HG03378 (cell line): Measurements from ENCODE around the gene TRABD.
"Not testable (repeated sequence)": the region's sequence is repeated elsewhere in the genome, so short reads cannot be mapped to it uniquely, and the experiment has no call there.

Source experiments
- ATAC-seq: cut with Tn5 transposase; IDR thresholded peaks from one replicate; pipeline ENCODE4 v1.9.1; 2021; ENCODE audit warnings: mild to moderate bottlenecking, moderate library complexity; ENCODE audit not compliant: unreplicated experiment

Gene TRABD

GRCh38 chr22:50200461-50201190 lies 14.9 kb downstream of the TRABD start, which contains the start of gene SELENOO:
SELENOO (plus strand) TSS chr22:50201011; CDS start chr22:50201037, 26 bp downstream.
- no peak for ATAC-seq

- ATAC-seq: no peak
Measured at GRCh38 chr22:50201191-50202129, 15.7 kb downstream of the TRABD start.

- ATAC-seq: no peak
Measured at GRCh38 chr22:50202130-50202666, 16.5 kb downstream of the TRABD start.

GRCh38 chr22:50203288-50203687 lies 17.6 kb downstream of the TRABD start:
- ATAC-seq: no peak

GRCh38 chr22:50204571-50204970 lies 18.9 kb downstream of the TRABD start:
- no peak for ATAC-seq

GRCh38 chr22:50204998-50205397 lies 19.3 kb downstream of the TRABD start:
- ATAC-seq: not testable (repeated sequence)

- ATAC-seq: no peak
Measured at GRCh38 chr22:50205781-50206569, 20.3 kb downstream of the TRABD start.

GRCh38 chr22:50206599-50206998 lies 20.9 kb downstream of the TRABD start:
- ATAC-seq: no peak

GRCh38 chr22:50207383-50208140 lies 21.8 kb downstream of the TRABD start:
- ATAC-seq: no peak

- no peak for ATAC-seq
Measured at GRCh38 chr22:50208430-50208938, 22.8 kb downstream of the TRABD start.

GRCh38 chr22:50208939-50209892 lies 23.5 kb downstream of the TRABD start:
- no peak for ATAC-seq

- ATAC-seq: no peak
Measured at GRCh38 chr22:50209893-50210292, 24.2 kb downstream of the TRABD start.

- ATAC-seq: no peak
Measured at GRCh38 chr22:50210378-50211139, 24.8 kb downstream of the TRABD start.

GRCh38 chr22:50211147-50211546 lies 25.4 kb downstream of the TRABD start:
- no peak for ATAC-seq

GRCh38 chr22:50213263-50213662 lies 27.6 kb downstream of the TRABD start:
- ATAC-seq: no peak

GRCh38 chr22:50215297-50216054 lies 29.8 kb downstream of the TRABD start:
- no peak for ATAC-seq

- ATAC-seq: no peak
Measured at GRCh38 chr22:50216055-50216683, 30.5 kb downstream of the TRABD start.
